PC-9 (cell line): ENCODE measurements around the gene MMP7.

Source experiments
- EZH2 ChIP-seq: fragments of 200-600 bp; sonication (generic); IDR thresholded peaks from 2 replicates; pipeline ENCODE4 v1.8.0; 2017; ENCODE audit warnings: antibody characterized with exemption, low read depth
- TF ChIP-seq, protein P1 (sequence below): fragments of 200-600 bp; sonication (generic); conservative IDR thresholded peaks from 2 replicates; pipeline ENCODE4 v1.6.1; 2017; ENCODE audit warnings: mixed run types, antibody characterized with exemption, mild to moderate bottlenecking, moderate library complexity

DNA sequence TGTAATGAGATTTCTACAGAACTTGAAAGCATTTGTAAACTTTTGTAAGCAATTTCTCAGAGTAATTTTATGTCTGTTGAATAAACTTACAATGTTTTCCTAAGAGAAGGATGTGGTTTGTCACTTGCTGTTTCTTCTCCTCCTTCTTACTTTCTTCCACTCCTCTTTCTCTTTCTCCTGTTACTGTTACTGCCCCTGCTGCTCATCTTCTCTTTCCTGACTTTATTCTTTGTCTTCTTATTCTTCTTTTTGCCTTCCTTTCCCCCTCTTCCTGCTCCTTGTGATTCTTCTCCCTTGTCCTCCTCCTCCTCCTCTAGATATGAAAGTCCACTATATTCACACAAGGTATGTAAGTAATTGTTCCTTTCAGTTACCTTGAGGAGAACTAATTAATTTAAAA lies 31.1 kb upstream of the MMP7 start:
- TF ChIP-seq, protein P1, sequence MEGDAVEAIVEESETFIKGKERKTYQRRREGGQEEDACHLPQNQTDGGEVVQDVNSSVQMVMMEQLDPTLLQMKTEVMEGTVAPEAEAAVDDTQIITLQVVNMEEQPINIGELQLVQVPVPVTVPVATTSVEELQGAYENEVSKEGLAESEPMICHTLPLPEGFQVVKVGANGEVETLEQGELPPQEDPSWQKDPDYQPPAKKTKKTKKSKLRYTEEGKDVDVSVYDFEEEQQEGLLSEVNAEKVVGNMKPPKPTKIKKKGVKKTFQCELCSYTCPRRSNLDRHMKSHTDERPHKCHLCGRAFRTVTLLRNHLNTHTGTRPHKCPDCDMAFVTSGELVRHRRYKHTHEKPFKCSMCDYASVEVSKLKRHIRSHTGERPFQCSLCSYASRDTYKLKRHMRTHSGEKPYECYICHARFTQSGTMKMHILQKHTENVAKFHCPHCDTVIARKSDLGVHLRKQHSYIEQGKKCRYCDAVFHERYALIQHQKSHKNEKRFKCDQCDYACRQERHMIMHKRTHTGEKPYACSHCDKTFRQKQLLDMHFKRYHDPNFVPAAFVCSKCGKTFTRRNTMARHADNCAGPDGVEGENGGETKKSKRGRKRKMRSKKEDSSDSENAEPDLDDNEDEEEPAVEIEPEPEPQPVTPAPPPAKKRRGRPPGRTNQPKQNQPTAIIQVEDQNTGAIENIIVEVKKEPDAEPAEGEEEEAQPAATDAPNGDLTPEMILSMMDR, result no peak
- no peak for TF ChIP-seq EZH2
